HepG2 (cell line): ENCODE data around the gene POLA1. TPM values are rescaled to one million over a fixed set of nuclear protein-coding genes. Genes with fewer than 3 reads are reported as not detected.

Experiments
- ARHGAP35 ChIP-seq: sonication (generic); formaldehyde crosslinking; IDR thresholded peaks from 2 replicates; pipeline ENCODE4 v1.9.0; 2022; ENCODE audit warnings: mild to moderate bottlenecking, inconsistent platforms, moderate library complexity, missing genetic modification reagents, borderline replicate concordance
- BORCS8-MEF2B ChIP-seq: sonication (generic); formaldehyde crosslinking; IDR thresholded peaks from 2 replicates; pipeline ENCODE4 v1.8.0; 2022; ENCODE audit warnings: mild to moderate bottlenecking, missing genetic modification reagents
- ELF4 ChIP-seq: sonication (generic); formaldehyde crosslinking; IDR thresholded peaks from 2 replicates; pipeline ENCODE4 v1.5.0; 2020; ENCODE audit warnings: missing genetic modification reagents, mild to moderate bottlenecking, moderate library complexity, borderline replicate concordance
- HMG20B ChIP-seq: conservative IDR thresholded peaks from 2 replicates; pipeline ENCODE4 v1.6.1; 2016; ENCODE audit warnings: missing genetic modification reagents, missing compliant biosample characterization
- HOXA3 ChIP-seq: sonication (generic); formaldehyde crosslinking; IDR thresholded peaks from 2 replicates; pipeline ENCODE4 v1.5.0; 2020; ENCODE audit warnings: missing genetic modification reagents
- NFATC3 ChIP-seq: sonication (generic); formaldehyde crosslinking; IDR thresholded peaks from 2 replicates; pipeline ENCODE4 v1.5.1; 2020; ENCODE audit warnings: mild to moderate bottlenecking, missing genetic modification reagents
- NFYB ChIP-seq: sonication (generic); formaldehyde crosslinking; IDR thresholded peaks from 2 replicates; pipeline ENCODE4 v1.4.0; 2020; ENCODE audit warnings: missing genetic modification reagents
- NPAS2 ChIP-seq: sonication (generic); formaldehyde crosslinking; IDR thresholded peaks from 2 replicates; pipeline ENCODE4 v1.8.0; 2022; ENCODE audit warnings: mild to moderate bottlenecking, missing genetic modification reagents, borderline replicate concordance
- PPARG ChIP-seq: conservative IDR thresholded peaks from 2 replicates; pipeline ENCODE4 v1.6.1; 2016; ENCODE audit warnings: missing biosample characterization, missing genetic modification reagents
- RBM39 ChIP-seq: fragments of 200-400 bp; formaldehyde crosslinking; IDR thresholded peaks from one replicate; pipeline ENCODE4 v1.6.1; 2018; ENCODE audit warnings: antibody characterized with exemption, mild to moderate bottlenecking, low read depth, low read length; ENCODE audit not compliant: poor library complexity, severe bottlenecking
- RXRB ChIP-seq: IDR thresholded peaks from 2 replicates; pipeline ENCODE4 v1.6.1; 2016; ENCODE audit warnings: borderline replicate concordance, missing genetic modification reagents, missing compliant biosample characterization
- SIN3A ChIP-seq: IDR thresholded peaks from 2 replicates; pipeline ENCODE4 v1.6.1; 2011; ENCODE audit warnings: low read depth, mild to moderate bottlenecking, control low read depth, low read length, borderline replicate concordance
- SOX5 ChIP-seq: IDR thresholded peaks from 2 replicates; pipeline ENCODE4 v1.6.1; 2016; ENCODE audit warnings: borderline replicate concordance
- SRSF9 ChIP-seq: fragments of 200-400 bp; formaldehyde crosslinking; IDR thresholded peaks from 2 replicates; pipeline ENCODE4 v1.6.1; 2018; ENCODE audit warnings: borderline replicate concordance, mild to moderate bottlenecking, low read depth, low read length; ENCODE audit not compliant: insufficient read depth, poor library complexity, severe bottlenecking
- ZFAT ChIP-seq: sonication (generic); formaldehyde crosslinking; conservative IDR thresholded peaks from 2 replicates; pipeline ENCODE4 v1.8.1; 2023; ENCODE audit warnings: missing genetic modification reagents, inconsistent platforms
- ZMYM2 ChIP-seq: sonication (generic); formaldehyde crosslinking; IDR thresholded peaks from 2 replicates; pipeline ENCODE4 v1.8.0; 2022; ENCODE audit warnings: mild to moderate bottlenecking, missing genetic modification reagents
- ZMYM3 ChIP-seq: sonication (generic); formaldehyde crosslinking; IDR thresholded peaks from 2 replicates; pipeline ENCODE4 v1.5.1; 2020; ENCODE audit warnings: mild to moderate bottlenecking, missing genetic modification reagents
- ZNF629 ChIP-seq: sonication (generic); formaldehyde crosslinking; conservative IDR thresholded peaks from 2 replicates; pipeline ENCODE4 v1.5.0; 2020; ENCODE audit warnings: missing genetic modification reagents
- ZNF772 ChIP-seq: sonication (generic); formaldehyde crosslinking; IDR thresholded peaks from 2 replicates; pipeline ENCODE4 v1.5.0; 2020; ENCODE audit warnings: mild to moderate bottlenecking, missing genetic modification reagents
- ZNF776 ChIP-seq: sonication (generic); formaldehyde crosslinking; IDR thresholded peaks from 2 replicates; pipeline ENCODE4 v1.4.0; 2020; ENCODE audit warnings: mild to moderate bottlenecking, missing genetic modification reagents
- polyA plus RNA-seq, 8 experiments: library from polyadenylated mRNA; depleted of rRNA in 3 of 8; stranded (reverse) in 7 of 8; unstranded in 1 of 8; fragments of >200 nt; fragmentation: Illumina TruSeq in 4 of 8; extraction: Trizol in 4 of 8; gene quantifications; 2 replicates each; pipeline versions ENCODE4 v1.2.1 to v1.2.3, GENCODE V29; 2011 to 2016; ENCODE audit warnings: low read depth in 4 of 8, missing spikeins in 1 of 8, mixed read lengths in 1 of 8; ENCODE audit not compliant: insufficient read depth in 1 of 8
- total RNA-seq, 5 experiments: library from RNA; depleted of rRNA; stranded (reverse); fragments of >200 nt; fragmentation: Illumina TruSeq; extraction: Trizol; gene quantifications; 2 replicates each; pipeline ENCODE4 v1.2.3, GENCODE V29; 2016; ENCODE audit warnings: low read depth in 1 of 5
- TF ChIP-seq, protein P1 (sequence below): sonication (generic); formaldehyde crosslinking; IDR thresholded peaks from 2 replicates; pipeline ENCODE4 v1.4.0; 2020; ENCODE audit warnings: mild to moderate bottlenecking, missing genetic modification reagents
- TF ChIP-seq, protein P2 (sequence below): sonication (generic); formaldehyde crosslinking; IDR thresholded peaks from 2 replicates; pipeline ENCODE4 v1.5.1; 2020; ENCODE audit warnings: missing genetic modification reagents, mild to moderate bottlenecking, borderline replicate concordance
- TF ChIP-seq, protein P3 (sequence below): sonication (generic); formaldehyde crosslinking; IDR thresholded peaks from 2 replicates; pipeline ENCODE4 v1.4.0; 2020; ENCODE audit warnings: missing genetic modification reagents
- TF ChIP-seq, protein P4 (sequence below): IDR thresholded peaks from 2 replicates; pipeline ENCODE4 v1.6.1; 2016; ENCODE audit warnings: low read depth, borderline replicate concordance
- TF ChIP-seq, protein P5 (sequence below): sonication (generic); formaldehyde crosslinking; IDR thresholded peaks from 2 replicates; pipeline ENCODE4 v1.4.0; 2020; ENCODE audit warnings: missing genetic modification reagents

Gene POLA1
- total and polyA plus RNA-seq, 2 of the 13 experiments (the other 11 are each of a cell fraction or from before 2014, with no cell fraction given), result 3.3 to 26.5 TPM

DNA sequence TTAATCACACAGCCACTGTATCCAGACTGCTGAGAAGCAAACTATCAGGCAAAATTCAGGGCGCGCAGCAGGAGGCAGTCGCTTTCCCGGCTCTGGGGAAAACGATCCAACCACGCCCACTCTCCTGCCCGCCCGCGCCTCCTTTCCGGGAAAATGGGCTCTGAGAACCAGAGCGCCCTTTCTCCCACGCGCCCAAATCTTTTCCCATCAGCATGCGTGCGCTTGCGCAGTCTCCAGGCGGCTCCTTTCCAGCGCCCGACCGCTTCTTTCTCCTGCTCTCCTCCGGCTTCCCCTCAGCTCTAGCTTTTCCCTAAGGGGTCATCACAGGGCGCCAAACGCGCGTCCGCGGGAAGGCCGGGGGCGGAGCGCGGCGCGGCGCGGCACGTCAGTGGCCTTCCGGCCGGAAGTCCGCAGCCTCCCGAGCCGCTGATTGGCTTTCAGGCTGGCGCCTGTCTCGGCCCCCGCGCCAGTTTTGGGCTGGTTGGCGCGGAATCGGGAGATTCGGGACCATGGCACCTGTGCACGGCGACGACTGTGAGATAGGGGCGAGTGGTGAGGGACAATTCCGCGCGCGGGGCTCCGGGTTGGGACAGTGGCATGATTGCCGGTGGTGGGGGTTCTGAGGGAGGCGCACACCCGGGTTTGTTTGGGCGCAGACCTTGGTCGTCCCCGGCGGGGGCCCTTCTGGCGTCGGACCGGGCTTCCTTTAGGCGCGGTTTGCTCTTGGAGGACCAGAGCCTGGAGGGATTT, at the start of gene POLA1 (continued):
- TF ChIP-seq NFYB (CRISPR knock-in tag) (peak; percentile 88), ZNF776 (CRISPR knock-in tag) (no peak), NPAS2 (no peak), PPARG (no peak), ZNF629 (CRISPR knock-in tag) (no peak), ELF4 (no peak; the same call in 1 of the 2 replicates), SOX5 (CRISPR knock-in tag) (no peak; the same call in 1 of the 2 replicates), ZNF772 (0 out of 2 replicates have a peak, but pooled peaks have one; percentile 67), BORCS8-MEF2B (CRISPR knock-in tag) (peak; percentile 64; the same call in 1 of the 2 replicates), RXRB (no peak), NFATC3 (no peak), ZMYM3 (CRISPR knock-in tag) (no peak), ARHGAP35 (no peak), HOXA3 (CRISPR knock-in tag) (peak; percentile 82), ZFAT (CRISPR knock-in tag) (no peak), ZMYM2 (CRISPR knock-in tag) (peak; percentile 52; the same call in 1 of the 2 replicates), SIN3A (no peak), RBM39 (no peak), HMG20B (CRISPR knock-in tag) (no peak), SRSF9 (no peak)
- TF ChIP-seq, protein P1, sequence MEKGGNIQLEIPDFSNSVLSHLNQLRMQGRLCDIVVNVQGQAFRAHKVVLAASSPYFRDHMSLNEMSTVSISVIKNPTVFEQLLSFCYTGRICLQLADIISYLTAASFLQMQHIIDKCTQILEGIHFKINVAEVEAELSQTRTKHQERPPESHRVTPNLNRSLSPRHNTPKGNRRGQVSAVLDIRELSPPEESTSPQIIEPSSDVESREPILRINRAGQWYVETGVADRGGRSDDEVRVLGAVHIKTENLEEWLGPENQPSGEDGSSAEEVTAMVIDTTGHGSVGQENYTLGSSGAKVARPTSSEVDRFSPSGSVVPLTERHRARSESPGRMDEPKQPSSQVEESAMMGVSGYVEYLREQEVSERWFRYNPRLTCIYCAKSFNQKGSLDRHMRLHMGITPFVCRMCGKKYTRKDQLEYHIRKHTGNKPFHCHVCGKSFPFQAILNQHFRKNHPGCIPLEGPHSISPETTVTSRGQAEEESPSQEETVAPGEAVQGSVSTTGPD, result no peak
- TF ChIP-seq, protein P2, sequence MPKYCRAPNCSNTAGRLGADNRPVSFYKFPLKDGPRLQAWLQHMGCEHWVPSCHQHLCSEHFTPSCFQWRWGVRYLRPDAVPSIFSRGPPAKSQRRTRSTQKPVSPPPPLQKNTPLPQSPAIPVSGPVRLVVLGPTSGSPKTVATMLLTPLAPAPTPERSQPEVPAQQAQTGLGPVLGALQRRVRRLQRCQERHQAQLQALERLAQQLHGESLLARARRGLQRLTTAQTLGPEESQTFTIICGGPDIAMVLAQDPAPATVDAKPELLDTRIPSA, result no peak
- TF ChIP-seq, protein P3, sequence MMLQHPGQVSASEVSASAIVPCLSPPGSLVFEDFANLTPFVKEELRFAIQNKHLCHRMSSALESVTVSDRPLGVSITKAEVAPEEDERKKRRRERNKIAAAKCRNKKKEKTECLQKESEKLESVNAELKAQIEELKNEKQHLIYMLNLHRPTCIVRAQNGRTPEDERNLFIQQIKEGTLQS (CRISPR knock-in tag), result no peak
- TF ChIP-seq, protein P4, sequence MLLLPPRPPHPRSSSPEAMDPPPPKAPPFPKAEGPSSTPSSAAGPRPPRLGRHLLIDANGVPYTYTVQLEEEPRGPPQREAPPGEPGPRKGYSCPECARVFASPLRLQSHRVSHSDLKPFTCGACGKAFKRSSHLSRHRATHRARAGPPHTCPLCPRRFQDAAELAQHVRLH (CRISPR knock-in tag), result peak; percentile 30; the same call in 1 of the 2 replicates
- TF ChIP-seq, protein P5, sequence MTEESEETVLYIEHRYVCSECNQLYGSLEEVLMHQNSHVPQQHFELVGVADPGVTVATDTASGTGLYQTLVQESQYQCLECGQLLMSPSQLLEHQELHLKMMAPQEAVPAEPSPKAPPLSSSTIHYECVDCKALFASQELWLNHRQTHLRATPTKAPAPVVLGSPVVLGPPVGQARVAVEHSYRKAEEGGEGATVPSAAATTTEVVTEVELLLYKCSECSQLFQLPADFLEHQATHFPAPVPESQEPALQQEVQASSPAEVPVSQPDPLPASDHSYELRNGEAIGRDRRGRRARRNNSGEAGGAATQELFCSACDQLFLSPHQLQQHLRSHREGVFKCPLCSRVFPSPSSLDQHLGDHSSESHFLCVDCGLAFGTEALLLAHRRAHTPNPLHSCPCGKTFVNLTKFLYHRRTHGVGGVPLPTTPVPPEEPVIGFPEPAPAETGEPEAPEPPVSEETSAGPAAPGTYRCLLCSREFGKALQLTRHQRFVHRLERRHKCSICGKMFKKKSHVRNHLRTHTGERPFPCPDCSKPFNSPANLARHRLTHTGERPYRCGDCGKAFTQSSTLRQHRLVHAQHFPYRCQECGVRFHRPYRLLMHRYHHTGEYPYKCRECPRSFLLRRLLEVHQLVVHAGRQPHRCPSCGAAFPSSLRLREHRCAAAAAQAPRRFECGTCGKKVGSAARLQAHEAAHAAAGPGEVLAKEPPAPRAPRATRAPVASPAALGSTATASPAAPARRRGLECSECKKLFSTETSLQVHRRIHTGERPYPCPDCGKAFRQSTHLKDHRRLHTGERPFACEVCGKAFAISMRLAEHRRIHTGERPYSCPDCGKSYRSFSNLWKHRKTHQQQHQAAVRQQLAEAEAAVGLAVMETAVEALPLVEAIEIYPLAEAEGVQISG (CRISPR knock-in tag), result peak; percentile 78
